Esophagus muscularis mucosa (tissue), 3 donors: Measurements from ENCODE around the gene TPSAB1.

Source experiments
- CTCF ChIP-seq, 3 experiments: fragments of 200-600 bp in 2 of 3; fragments of 450-650 bp in 1 of 3; sonication (generic) in 2 of 3; IDR thresholded peaks; one replicate each; pipeline ENCODE4 v1.5.1; 2017 to 2019; ENCODE audit warnings: antibody characterized with exemption in 3 of 3, mild to moderate bottlenecking in 2 of 3, moderate library complexity in 1 of 3
- EP300 ChIP-seq: sonication (generic); formaldehyde crosslinking; IDR thresholded peaks from one replicate; pipeline ENCODE4 v1.6.1; 2017; ENCODE audit warnings: antibody characterized with exemption

GRCh38 chr16:1286513-1287094, 46.1 kb downstream of the TPSAB1 start:
- TF ChIP-seq EP300, result no peak
- TF ChIP-seq CTCF (IDR thresholded peaks at IDR 0.05), result no peak
